HG02571 (cell line): ENCODE measurements around the gene RCHY1.

Source experiments
- ATAC-seq: cut with Tn5 transposase; IDR thresholded peaks from one replicate; pipeline ENCODE4 v1.9.1; 2021; ENCODE audit warnings: mild to moderate bottlenecking, moderate library complexity; ENCODE audit not compliant: unreplicated experiment

Gene RCHY1

DNA sequence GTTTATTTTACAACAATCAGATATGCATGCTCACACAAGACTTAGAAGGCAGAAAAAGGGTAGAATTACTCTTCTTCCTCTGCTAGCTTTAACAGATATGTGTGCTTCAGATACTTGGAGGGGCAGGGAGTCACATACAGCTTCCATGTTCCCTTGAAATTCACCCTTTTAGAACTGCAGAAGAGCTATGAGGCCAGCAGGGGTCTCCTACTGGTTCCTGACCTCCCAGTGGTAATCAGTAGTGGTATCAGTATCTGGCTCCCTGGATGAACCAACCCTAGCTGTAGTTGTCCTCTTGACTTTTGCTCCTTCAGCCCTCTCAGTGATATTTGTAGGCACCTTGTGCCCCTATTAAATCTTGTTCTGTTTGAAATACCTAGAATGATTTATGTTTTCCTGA, 81.5 kb downstream of the RCHY1 start:
- ATAC-seq: no peak

DNA sequence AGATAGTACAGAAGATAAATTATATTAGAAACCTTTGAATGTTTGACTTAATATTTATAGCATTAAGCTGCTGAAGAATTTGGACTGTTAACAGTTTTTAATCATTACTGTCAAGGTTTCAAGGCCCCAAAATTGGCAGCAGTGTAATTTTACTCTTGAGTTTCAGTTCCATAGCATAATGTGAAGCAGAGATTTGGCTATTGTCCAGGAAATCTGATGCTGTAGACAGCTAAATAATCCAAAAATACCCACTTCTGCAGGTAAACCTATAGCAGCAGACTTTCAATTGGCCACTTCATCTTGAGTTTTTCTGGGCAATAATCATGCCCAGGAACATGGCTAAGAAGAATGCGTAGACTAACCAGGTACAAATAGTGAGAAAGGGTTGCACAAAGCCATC, 85.0 kb downstream of the RCHY1 start:
- no peak for ATAC-seq
